Mesangial cell (primary cell): Measurements from ENCODE around the gene KCNMB1. TPM values are rescaled to one million over a fixed set of nuclear protein-coding genes. Genes with fewer than 3 reads are reported as not detected.

Source experiments
- total RNA-seq: library from RNA; depleted of rRNA; stranded (reverse); fragments of >200 nt; gene quantifications from 2 replicates; pipeline ENCODE4 v1.2.3, GENCODE V29; 2015

The KCNMB1 gene, protein sequence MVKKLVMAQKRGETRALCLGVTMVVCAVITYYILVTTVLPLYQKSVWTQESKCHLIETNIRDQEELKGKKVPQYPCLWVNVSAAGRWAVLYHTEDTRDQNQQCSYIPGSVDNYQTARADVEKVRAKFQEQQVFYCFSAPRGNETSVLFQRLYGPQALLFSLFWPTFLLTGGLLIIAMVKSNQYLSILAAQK
- not detected in 2 replicates for total RNA-seq

DNA sequence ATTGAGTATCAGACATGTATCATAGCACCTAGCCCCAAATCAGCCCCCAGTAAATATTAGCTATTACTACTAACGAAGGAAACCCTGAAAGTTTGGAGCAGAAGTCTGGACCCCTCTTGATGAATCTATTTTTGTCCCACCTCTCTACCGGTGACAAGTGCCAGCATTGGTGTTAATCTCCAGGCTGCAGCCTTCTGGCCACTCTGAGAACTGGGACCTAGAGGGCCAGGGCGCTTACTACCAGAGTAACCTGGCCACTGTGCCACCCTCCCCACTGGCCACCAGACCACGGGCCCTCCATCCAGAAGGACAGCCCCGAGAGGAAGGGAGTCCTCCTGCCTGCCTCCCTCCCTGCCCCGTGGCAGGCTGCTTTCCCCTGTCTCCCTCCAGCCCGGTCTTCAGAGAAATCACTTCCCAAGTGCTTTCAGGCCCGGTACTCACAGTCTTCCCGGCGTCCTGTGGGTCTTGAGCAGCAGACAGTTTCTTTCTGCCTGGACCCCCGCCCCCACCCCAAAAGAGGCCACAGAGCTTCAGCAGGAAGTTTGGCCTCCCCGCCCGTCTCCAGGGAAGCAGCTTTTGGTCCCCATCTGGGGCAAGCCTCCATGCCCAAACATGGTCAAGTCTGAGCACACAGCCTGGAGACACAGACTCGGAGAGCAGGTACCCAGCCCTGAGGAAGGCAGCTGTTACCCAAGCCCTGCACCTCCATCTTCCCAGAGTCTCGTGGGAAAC lies at the start of gene KCNMB1:
TSS of gene KCNMB1 (minus strand) at position 550 of the 732 bp plus-strand sequence. CDS start 3,920 bp downstream, outside the sequence.

Other genes starting within 250 kb of the KCNMB1 start
- gene C5orf58, start 156.4 kb downstream of the KCNMB1 start, total RNA-seq = not detected in 2 replicates
- gene LCP2, start 91.6 kb downstream of the KCNMB1 start, total RNA-seq = not detected in 2 replicates
- 0.81 and 11.2 TPM in 2 replicates for gene KCNIP1, start 114.7 kb upstream of the KCNMB1 start, total RNA-seq